Ovary (tissue), 3 donors: ENCODE results near the gene CSTPP1.

ENCODE experiments used
- CTCF ChIP-seq, 3 donors: fragments of 450-650 bp in 2 of 3; fragments of 200-600 bp in 1 of 3; IDR thresholded peaks; one replicate each; pipeline versions ENCODE4 v1.5.1 to v1.8.0; 2016 to 2022; ENCODE audit warnings: antibody characterized with exemption in 3 of 3, mild to moderate bottlenecking in 1 of 3
- EP300 ChIP-seq: sonication (generic); formaldehyde crosslinking; IDR thresholded peaks from one replicate; pipeline ENCODE4 v1.6.1; 2017; ENCODE audit warnings: antibody characterized with exemption
- POLR2A ChIP-seq: fragments of 450-650 bp; IDR thresholded peaks from one replicate; pipeline ENCODE4 v1.6.1; 2017; ENCODE audit warnings: antibody characterized with exemption, mild to moderate bottlenecking, moderate library complexity
- donor health status: DM: no; HTN: no; CAD: no.

- TF ChIP-seq CTCF (IDR thresholded peaks at IDR 0.05) (no peak), EP300 (no peak), POLR2A (no peak)
These were observed 170.3 kb downstream of the CSTPP1 start for GRCh38 chr11:47106798-47107411.
